Ishikawa (cell line): ENCODE results near the gene RGP1.

ENCODE experiments used
- CEBPB ChIP-seq: IDR thresholded peaks from 2 replicates; pipeline ENCODE4 v1.6.1; 2012
- CREB1 ChIP-seq: IDR thresholded peaks from 2 replicates; pipeline ENCODE4 v1.6.1; 2012; ENCODE audit warnings: low read depth
- EP300 ChIP-seq: IDR thresholded peaks from 2 replicates; pipeline ENCODE4 v1.6.1; 2012; ENCODE audit warnings: borderline replicate concordance
- RAD21 ChIP-seq: IDR thresholded peaks from 2 replicates; pipeline ENCODE4 v1.6.1; 2012; ENCODE audit warnings: low read depth
- TAF1 ChIP-seq: IDR thresholded peaks from 2 replicates; pipeline ENCODE4 v1.6.1; 2012; ENCODE audit warnings: low read depth, mild to moderate bottlenecking
- TCF12 ChIP-seq: IDR thresholded peaks from 2 replicates; pipeline ENCODE4 v1.6.1; 2012; ENCODE audit warnings: low read depth
- TEAD4 ChIP-seq: IDR thresholded peaks from 2 replicates; pipeline ENCODE4 v1.6.1; 2012
- YY1 ChIP-seq: IDR thresholded peaks from 2 replicates; pipeline ENCODE4 v1.6.1; 2012; ENCODE audit warnings: low read depth
- ZBTB7A ChIP-seq: IDR thresholded peaks from 2 replicates; pipeline ENCODE4 v1.6.1; 2012; ENCODE audit warnings: low read depth
- TF ChIP-seq, protein P1 (sequence below): IDR thresholded peaks from 2 replicates; pipeline ENCODE4 v1.6.1; 2012; ENCODE audit warnings: low read depth, mild to moderate bottlenecking
- TF ChIP-seq, protein P2 (sequence below): IDR thresholded peaks from 2 replicates; pipeline ENCODE4 v1.6.1; 2012
- TF ChIP-seq, protein P3 (sequence below): IDR thresholded peaks from 2 replicates; pipeline ENCODE4 v1.6.1; 2012

DNA sequence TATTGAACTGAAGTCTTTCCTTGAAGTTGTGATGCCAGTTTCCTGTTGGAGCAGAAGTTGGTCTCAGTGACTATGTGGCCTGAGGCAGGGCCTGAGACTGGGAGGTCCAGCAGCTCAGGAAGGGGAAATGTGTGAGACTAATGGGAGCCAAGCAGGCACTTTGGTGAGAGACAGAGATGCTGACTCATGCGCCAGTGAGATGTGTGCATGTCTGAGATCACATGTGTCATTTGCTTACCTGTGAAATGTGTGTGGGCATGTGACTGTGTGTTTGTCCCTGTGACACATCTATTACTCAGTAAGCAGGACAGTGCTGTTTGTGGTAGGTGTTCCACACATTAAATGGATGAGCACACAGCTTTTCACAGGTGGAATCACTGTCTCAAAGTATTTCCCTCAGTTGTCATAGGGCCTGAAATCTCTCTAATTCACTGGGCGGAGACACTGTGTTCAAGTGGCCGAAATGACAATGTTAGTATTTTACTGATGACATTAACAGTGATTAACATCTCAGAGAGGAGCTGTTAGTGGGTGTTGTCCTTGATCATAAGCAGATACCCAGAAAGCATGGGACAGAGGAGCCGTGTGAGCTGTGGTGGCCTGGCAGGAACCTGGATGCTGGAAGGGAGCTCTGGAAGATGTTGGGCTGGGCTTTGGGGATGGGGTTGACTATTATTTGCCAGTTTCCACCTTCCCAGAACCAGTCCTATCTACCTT is 49.7 kb downstream of the RGP1 start:
- TF ChIP-seq CEBPB (no peak), TAF1 (no peak), EP300 (no peak), RAD21 (no peak), TCF12 (no peak), ZBTB7A (no peak), CREB1 (no peak), YY1 (no peak), TEAD4 (no peak)
- TF ChIP-seq, protein P1, sequence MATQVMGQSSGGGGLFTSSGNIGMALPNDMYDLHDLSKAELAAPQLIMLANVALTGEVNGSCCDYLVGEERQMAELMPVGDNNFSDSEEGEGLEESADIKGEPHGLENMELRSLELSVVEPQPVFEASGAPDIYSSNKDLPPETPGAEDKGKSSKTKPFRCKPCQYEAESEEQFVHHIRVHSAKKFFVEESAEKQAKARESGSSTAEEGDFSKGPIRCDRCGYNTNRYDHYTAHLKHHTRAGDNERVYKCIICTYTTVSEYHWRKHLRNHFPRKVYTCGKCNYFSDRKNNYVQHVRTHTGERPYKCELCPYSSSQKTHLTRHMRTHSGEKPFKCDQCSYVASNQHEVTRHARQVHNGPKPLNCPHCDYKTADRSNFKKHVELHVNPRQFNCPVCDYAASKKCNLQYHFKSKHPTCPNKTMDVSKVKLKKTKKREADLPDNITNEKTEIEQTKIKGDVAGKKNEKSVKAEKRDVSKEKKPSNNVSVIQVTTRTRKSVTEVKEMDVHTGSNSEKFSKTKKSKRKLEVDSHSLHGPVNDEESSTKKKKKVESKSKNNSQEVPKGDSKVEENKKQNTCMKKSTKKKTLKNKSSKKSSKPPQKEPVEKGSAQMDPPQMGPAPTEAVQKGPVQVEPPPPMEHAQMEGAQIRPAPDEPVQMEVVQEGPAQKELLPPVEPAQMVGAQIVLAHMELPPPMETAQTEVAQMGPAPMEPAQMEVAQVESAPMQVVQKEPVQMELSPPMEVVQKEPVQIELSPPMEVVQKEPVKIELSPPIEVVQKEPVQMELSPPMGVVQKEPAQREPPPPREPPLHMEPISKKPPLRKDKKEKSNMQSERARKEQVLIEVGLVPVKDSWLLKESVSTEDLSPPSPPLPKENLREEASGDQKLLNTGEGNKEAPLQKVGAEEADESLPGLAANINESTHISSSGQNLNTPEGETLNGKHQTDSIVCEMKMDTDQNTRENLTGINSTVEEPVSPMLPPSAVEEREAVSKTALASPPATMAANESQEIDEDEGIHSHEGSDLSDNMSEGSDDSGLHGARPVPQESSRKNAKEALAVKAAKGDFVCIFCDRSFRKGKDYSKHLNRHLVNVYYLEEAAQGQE, result no peak
- TF ChIP-seq, protein P2, sequence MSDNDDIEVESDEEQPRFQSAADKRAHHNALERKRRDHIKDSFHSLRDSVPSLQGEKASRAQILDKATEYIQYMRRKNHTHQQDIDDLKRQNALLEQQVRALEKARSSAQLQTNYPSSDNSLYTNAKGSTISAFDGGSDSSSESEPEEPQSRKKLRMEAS, result no peak
- TF ChIP-seq, protein P3, sequence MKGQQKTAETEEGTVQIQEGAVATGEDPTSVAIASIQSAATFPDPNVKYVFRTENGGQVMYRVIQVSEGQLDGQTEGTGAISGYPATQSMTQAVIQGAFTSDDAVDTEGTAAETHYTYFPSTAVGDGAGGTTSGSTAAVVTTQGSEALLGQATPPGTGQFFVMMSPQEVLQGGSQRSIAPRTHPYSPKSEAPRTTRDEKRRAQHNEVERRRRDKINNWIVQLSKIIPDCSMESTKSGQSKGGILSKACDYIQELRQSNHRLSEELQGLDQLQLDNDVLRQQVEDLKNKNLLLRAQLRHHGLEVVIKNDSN, result no peak
